Prostate gland (tissue), 2 donors: Measurements from ENCODE around the gene ERCC5.

ENCODE experiments used
- CTCF ChIP-seq, 4 experiments: fragments of 200-600 bp in 2 of 4; fragments of 450-650 bp in 2 of 4; sonication (generic) in 2 of 4; IDR thresholded peaks; 1 replicate in 3 of 4; 2 replicates in 1 of 4; pipeline ENCODE4 v1.5.1; 2016 to 2019; ENCODE audit warnings: antibody characterized with exemption in 4 of 4, mild to moderate bottlenecking in 2 of 4, moderate library complexity in 2 of 4
- POLR2A ChIP-seq: fragments of 450-650 bp; IDR thresholded peaks from one replicate; pipeline ENCODE4 v1.6.1; 2016; ENCODE audit warnings: antibody characterized with exemption, mild to moderate bottlenecking
- POLR2AphosphoS5 ChIP-seq: sonication (generic); formaldehyde crosslinking; IDR thresholded peaks from one replicate; pipeline ENCODE4 v1.6.1; 2017; ENCODE audit warnings: antibody characterized with exemption

GRCh38 chr13:102799426-102800144, 46.2 kb upstream of the ERCC5 start:
- TF ChIP-seq CTCF (IDR thresholded peaks at IDR 0.05) (no peak), POLR2A (no peak), POLR2AphosphoS5 (no peak)
